Upper lobe of left lung (tissue), 6 donors: ENCODE results near the gene LEMD1. TPM values are rescaled to one million over a fixed set of nuclear protein-coding genes. Genes with fewer than 3 reads are reported as not detected.

Experiments
- ATAC-seq, 2 donors: fragments of 200-7000 bp; cut with Tn5 transposase; one replicate each; pipeline ENCODE4 v1.9.1; 2022; ENCODE audit warnings: mild to moderate bottlenecking in 2 of 2, moderate library complexity in 2 of 2; ENCODE audit not compliant: low FRiP score in 2 of 2
- DNase-seq, 2 donors: peaks; one replicate each; pipeline ENCODE4 v3.0.0-alpha.2; 2019 to 2020
- H3K27ac ChIP-seq, 4 donors: fragments of 200-600 bp; sonication (generic); one replicate each; pipeline ENCODE4 v1.5.1; 2016 to 2019
- H3K27me3 ChIP-seq, 4 donors: fragments of 200-600 bp; sonication (generic); one replicate each; pipeline ENCODE4 v1.5.1; 2017 to 2019
- H3K36me3 ChIP-seq, 4 donors: fragments of 200-600 bp; sonication (generic); one replicate each; pipeline ENCODE4 v1.5.1; 2016 to 2019
- H3K4me1 ChIP-seq, 4 donors: fragments of 200-600 bp; sonication (generic); one replicate each; pipeline ENCODE4 v1.5.1; 2018 to 2019
- H3K4me3 ChIP-seq, 4 donors: fragments of 200-600 bp; sonication (generic); one replicate each; pipeline ENCODE4 v1.5.1; 2017 to 2019; ENCODE audit warnings: mild to moderate bottlenecking in 2 of 4, moderate library complexity in 1 of 4
- H3K9me3 ChIP-seq, 4 donors: fragments of 200-600 bp; sonication (generic); one replicate each; pipeline ENCODE4 v1.5.1; 2018 to 2019
- EP300 ChIP-seq, 4 donors: sonication (generic); formaldehyde crosslinking; IDR thresholded peaks; one replicate each; pipeline ENCODE4 v1.5.1; 2017; ENCODE audit warnings: antibody characterized with exemption in 4 of 4, control low read depth in 2 of 4
- POLR2A ChIP-seq, 4 donors: fragments of 450-650 bp; IDR thresholded peaks; one replicate each; pipeline ENCODE4 v1.5.1; 2016 to 2017; ENCODE audit warnings: antibody characterized with exemption in 4 of 4, mild to moderate bottlenecking in 2 of 4
- POLR2AphosphoS5 ChIP-seq, 2 donors: sonication (generic); formaldehyde crosslinking; IDR thresholded peaks; one replicate each; pipeline ENCODE4 v1.5.1; 2017; ENCODE audit warnings: antibody characterized with exemption in 2 of 2
- WGBS, 2 donors: methylation state at CpG; one replicate each; pipeline ENCODE4 v1.1.5; 2017 to 2018; 5-methylcytosine and 5-hydroxymethylcytosine counted together
- total RNA-seq, 6 donors: library from RNA; depleted of rRNA in 4 of 6; stranded (reverse); fragments of >200 nt in 4 of 6; gene quantifications; one replicate each; pipeline versions ENCODE4 v1.1.0 to v1.2.1, GENCODE V29; 2016 to 2021
- TF ChIP-seq, protein P1 (sequence below), 6 experiments: fragments of 450-650 bp in 4 of 6; fragments of 200-600 bp in 2 of 6; sonication (generic) in 2 of 6; IDR thresholded peaks; one replicate each; pipeline ENCODE4 v1.5.1; 2016 to 2019; ENCODE audit warnings: antibody characterized with exemption in 6 of 6
- donor health status: DM: no; HTN: no; CAD: no; lungs with moderate emphysema.
- donor health status: DM: no; HTN: yes; CAD: no; lungs with severe emphysema.

Gene LEMD1
- total RNA-seq, 6 donors from 2014 or later, result 1.1 to 14.7 (median 1.7) TPM; not detected in 2

DNA sequence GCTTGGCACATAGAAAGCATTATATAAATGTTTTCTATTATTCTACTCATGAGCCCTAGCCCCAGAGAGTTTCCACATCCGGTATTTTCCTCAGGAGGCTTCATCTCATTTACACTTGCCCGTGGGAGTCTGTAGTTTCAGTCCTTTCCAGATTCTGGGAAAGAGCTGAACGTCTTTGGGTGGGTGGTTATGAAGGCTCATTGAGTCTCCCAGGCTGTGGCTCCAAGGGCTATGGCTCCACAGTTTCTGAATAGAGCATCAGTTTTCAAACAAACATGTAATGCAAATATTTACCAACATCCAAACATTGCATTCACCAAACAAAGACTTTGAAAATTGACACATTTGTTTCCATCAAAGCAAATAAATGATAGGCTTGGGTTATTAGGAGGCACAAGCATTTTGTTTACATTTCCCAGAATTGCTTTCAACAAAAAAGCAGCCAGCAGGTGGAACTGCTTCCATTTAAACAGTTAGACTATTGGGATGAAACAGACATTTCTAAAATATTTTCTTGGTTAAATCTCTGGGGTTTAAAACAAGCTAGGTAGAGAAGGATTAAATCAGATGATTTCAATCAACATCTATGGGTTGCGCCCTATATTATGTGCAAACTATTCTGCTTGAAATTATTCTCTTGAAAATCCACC lies 1.3 kb upstream of the LEMD1 start:
- Histone ChIP-seq H3K9me3 (no peaks in the 10 kb centered on the region), H3K4me1 (no peaks in the 10 kb centered on the region), H3K27ac (no peak overlapping the region), H3K4me3 (no peak overlapping the region), H3K36me3 (no peaks in the 10 kb centered on the region), H3K27me3 (no peaks in the 10 kb centered on the region)
- WGBS, 2 donors, result 65 to 70% methylated on average over 4 of the region's 4 CpGs
- TF ChIP-seq POLR2AphosphoS5 (IDR thresholded peaks at IDR 0.05) (no peak), EP300 (IDR thresholded peaks at IDR 0.05) (no peak), POLR2A (IDR thresholded peaks at IDR 0.05) (no peak)
- TF ChIP-seq, protein P1, sequence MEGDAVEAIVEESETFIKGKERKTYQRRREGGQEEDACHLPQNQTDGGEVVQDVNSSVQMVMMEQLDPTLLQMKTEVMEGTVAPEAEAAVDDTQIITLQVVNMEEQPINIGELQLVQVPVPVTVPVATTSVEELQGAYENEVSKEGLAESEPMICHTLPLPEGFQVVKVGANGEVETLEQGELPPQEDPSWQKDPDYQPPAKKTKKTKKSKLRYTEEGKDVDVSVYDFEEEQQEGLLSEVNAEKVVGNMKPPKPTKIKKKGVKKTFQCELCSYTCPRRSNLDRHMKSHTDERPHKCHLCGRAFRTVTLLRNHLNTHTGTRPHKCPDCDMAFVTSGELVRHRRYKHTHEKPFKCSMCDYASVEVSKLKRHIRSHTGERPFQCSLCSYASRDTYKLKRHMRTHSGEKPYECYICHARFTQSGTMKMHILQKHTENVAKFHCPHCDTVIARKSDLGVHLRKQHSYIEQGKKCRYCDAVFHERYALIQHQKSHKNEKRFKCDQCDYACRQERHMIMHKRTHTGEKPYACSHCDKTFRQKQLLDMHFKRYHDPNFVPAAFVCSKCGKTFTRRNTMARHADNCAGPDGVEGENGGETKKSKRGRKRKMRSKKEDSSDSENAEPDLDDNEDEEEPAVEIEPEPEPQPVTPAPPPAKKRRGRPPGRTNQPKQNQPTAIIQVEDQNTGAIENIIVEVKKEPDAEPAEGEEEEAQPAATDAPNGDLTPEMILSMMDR (IDR thresholded peaks at IDR 0.05), result no peak
- no peak for ATAC-seq
- DNase-seq, result no peak

DNA sequence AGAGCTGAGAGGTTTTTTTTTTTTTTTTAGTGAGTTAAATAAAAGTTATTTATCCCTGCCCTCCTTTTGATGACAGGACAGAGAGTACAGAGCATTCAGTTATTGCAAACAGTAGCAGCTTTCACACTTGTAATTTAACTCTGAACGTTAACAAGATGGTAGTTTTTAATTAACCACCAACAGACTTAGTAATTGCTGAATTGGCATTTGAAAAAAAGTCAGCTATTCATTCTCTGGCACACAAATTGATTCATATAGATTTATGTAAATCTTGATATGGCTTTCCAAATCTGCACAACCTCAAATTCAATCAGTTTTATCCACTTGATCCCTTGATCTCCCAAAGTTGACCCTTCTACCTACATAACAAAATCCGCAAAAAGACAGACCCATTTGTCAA lies 918 bp downstream of the LEMD1 start:
- 74 to 78% methylated on average over 2 of the region's 2 CpGs for WGBS, 2 donors
- Histone ChIP-seq H3K27me3 (no peaks in the 10 kb centered on the region), H3K9me3 (no peaks in the 10 kb centered on the region), H3K4me1 (no peaks in the 10 kb centered on the region), H3K36me3 (no peaks in the 10 kb centered on the region), H3K27ac (no peak overlapping the region), H3K4me3 (no peak overlapping the region)
- DNase-seq (no peak), ATAC-seq (no peak)
- TF ChIP-seq POLR2A (IDR thresholded peaks at IDR 0.05) (no peak), EP300 (IDR thresholded peaks at IDR 0.05) (no peak), POLR2AphosphoS5 (IDR thresholded peaks at IDR 0.05) (no peak)
- TF ChIP-seq, protein P1 (IDR thresholded peaks at IDR 0.05), result no peak

DNA sequence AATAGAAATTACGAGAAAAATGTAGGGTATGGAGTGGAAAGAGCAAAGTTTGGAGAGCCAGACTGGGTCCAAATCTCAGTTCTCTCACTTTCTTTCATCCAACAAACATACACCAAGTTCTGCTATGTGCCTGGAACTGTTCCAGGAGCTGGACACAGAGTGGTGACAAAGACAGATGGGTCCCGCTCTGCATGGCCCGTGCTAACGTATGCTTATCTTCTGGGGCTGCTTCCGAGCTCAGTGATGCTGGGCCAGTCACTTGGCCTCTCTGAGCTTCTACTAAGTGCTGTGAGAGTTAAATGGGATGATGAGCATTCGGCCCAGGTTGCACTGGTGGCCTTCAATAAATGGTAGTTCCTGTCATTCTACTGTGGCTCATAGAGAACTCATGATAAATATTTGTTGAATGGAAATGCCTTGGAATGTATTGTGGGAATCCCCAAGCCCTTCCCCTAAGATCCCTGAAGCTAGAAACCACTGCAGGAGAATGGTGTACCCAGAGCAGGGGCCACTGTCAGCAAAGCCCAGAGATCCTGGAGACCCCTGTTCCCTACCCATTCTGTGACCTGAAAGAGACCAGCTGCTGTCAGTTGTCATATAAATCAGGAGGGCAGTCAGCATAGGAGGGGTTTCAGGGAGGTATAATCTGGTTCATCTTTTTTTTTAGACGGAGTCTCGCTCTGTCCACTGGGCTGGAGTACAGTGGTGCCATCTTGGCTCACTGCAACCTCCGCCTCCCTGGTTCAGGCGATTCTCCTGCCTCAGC lies 3.8 kb downstream of the LEMD1 start:
- Histone ChIP-seq H3K4me1 (peaks cover 0 to 3% (median 0%) of the 10 kb centered on the region in 4 donors), H3K27me3 (no peaks in the 10 kb centered on the region), H3K9me3 (no peaks in the 10 kb centered on the region), H3K4me3 (no peak overlapping the region), H3K36me3 (no peaks in the 10 kb centered on the region), H3K27ac (no peak overlapping the region)
- TF ChIP-seq POLR2AphosphoS5 (IDR thresholded peaks at IDR 0.05) (no peak), POLR2A (IDR thresholded peaks at IDR 0.05) (no peak), EP300 (IDR thresholded peaks at IDR 0.05) (no peak)
- TF ChIP-seq, protein P1 (IDR thresholded peaks at IDR 0.05), result no peak
- no peak for ATAC-seq
- DNase-seq, result no peak
- WGBS, 2 donors, result 74 to 79% methylated on average over 10 of the region's 10 CpGs

DNA sequence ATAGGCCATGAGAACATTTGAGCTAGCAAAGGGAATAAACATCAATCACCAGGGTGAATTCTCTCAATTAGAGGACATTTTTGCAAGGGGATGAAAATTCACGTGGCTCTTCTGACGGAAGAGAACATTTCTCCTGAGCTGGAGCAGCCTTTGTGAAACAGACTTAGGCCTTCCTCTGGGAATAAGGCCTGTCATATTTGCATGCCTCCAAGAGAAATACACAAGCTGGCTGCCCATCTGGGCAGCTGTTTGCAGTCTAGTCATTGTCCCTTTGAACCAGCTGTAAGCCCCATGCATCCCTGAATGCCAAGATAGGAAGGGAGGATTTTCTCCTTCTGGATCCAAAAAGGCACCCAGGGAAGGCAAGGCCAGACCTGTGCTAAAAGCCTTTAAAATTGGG lies 5.5 kb downstream of the LEMD1 start:
- H3K4me1 ChIP-seq, result peaks cover 0 to 3% (median 0%) of the 10 kb centered on the region in 4 donors
- ATAC-seq (no peak), DNase-seq (no peak)
- 66 to 82% methylated on average over 2 of the region's 2 CpGs for WGBS, 2 donors
- H3K27me3 ChIP-seq, result no peaks in the 10 kb centered on the region
- no peaks in the 10 kb centered on the region for H3K9me3 ChIP-seq
- no peak overlapping the region for H3K4me3 ChIP-seq
- TF ChIP-seq, protein P1 (IDR thresholded peaks at IDR 0.05), result no peak
- TF ChIP-seq POLR2AphosphoS5 (IDR thresholded peaks at IDR 0.05), result no peak
- no peak for TF ChIP-seq EP300 (IDR thresholded peaks at IDR 0.05)
- no peak for TF ChIP-seq POLR2A (IDR thresholded peaks at IDR 0.05)
- no peaks in the 10 kb centered on the region for H3K36me3 ChIP-seq
- H3K27ac ChIP-seq, result no peak overlapping the region
